Ovary (tissue), 9 donors: ENCODE measurements around the gene ODAD2. TPM values are rescaled to one million over a fixed set of nuclear protein-coding genes. Genes with fewer than 3 reads are reported as not detected.

ENCODE experiments used
- DNase-seq, 5 donors: peaks; one replicate each; pipeline ENCODE4 v3.0.0-alpha.2; 2019 to 2020
- H3K27ac ChIP-seq, 2 donors: fragments of 200-600 bp; one replicate each; pipeline versions ENCODE4 v1.5.1 to v1.8.0; 2019 to 2022
- H3K27me3 ChIP-seq: fragments of 200-600 bp; one replicate; pipeline ENCODE4 v1.8.0; 2022
- H3K36me3 ChIP-seq: fragments of 200-600 bp; sonication (generic); one replicate; pipeline ENCODE4 v1.5.1; 2019
- H3K4me1 ChIP-seq: one replicate; pipeline ENCODE4 v1.8.1; 2013; ENCODE audit warnings: mild to moderate bottlenecking, moderate library complexity; ENCODE audit not compliant: insufficient read depth
- H3K4me3 ChIP-seq: fragments of 200-600 bp; sonication (generic); one replicate; pipeline ENCODE4 v1.5.1; 2017
- H3K9me3 ChIP-seq, 2 donors: fragments of 200-600 bp in 1 of 2; sonication (generic) in 1 of 2; one replicate each; pipeline versions ENCODE4 v1.5.1 to v1.8.1; 2013 to 2019; ENCODE audit warnings: mild to moderate bottlenecking in 1 of 2, moderate library complexity in 1 of 2
- CTCF ChIP-seq, 3 donors: fragments of 450-650 bp in 2 of 3; fragments of 200-600 bp in 1 of 3; IDR thresholded peaks; one replicate each; pipeline versions ENCODE4 v1.5.1 to v1.8.0; 2016 to 2022; ENCODE audit warnings: antibody characterized with exemption in 3 of 3, mild to moderate bottlenecking in 1 of 3
- EP300 ChIP-seq: sonication (generic); formaldehyde crosslinking; IDR thresholded peaks from one replicate; pipeline ENCODE4 v1.6.1; 2017; ENCODE audit warnings: antibody characterized with exemption
- POLR2A ChIP-seq: fragments of 450-650 bp; IDR thresholded peaks from one replicate; pipeline ENCODE4 v1.6.1; 2017; ENCODE audit warnings: antibody characterized with exemption, mild to moderate bottlenecking, moderate library complexity
- WGBS, 3 donors: extraction: QIAGEN DNeasy Blood & Tissue Kit in 1 of 3; methylation state at CpG; one replicate each; pipeline versions ENCODE4 v1.1.5 to v1.1.7; 2013 to 2017; 5-methylcytosine and 5-hydroxymethylcytosine counted together
- intact Hi-C, 4 donors: fragments of 100-400 bp; cut with DNase I; formaldehyde crosslinking; loops; one replicate each; pipeline versions ENCODE4 v1.11.0 to v1.15.1; 2022 to 2023
- polyA plus RNA-seq, 2 donors: library from polyadenylated mRNA; stranded (reverse); fragments of 200-250 nt in 1 of 2; fragments of 350-450 nt in 1 of 2; fragmentation: Illumina TruSeq in 1 of 2; extraction: RNeasy Lipid Tissue Mini Kit (QIAGEN cat#74804) in 1 of 2; gene quantifications; one replicate each; pipeline ENCODE4 v1.2.3, GENCODE V29; 2013 to 2014
- total RNA-seq, 7 donors: library from RNA; depleted of rRNA in 2 of 7; stranded (reverse); fragments of >200 nt in 2 of 7; fragmentation: NEBNext Ultra II Directional in 3 of 7; extraction: Animal tissue kit (Norgen Biotek cat#: 25700) in 3 of 7; gene quantifications; one replicate each; pipeline versions ENCODE4 v1.1.0 to v1.2.4, GENCODE V29; 2016 to 2023
- donor health status: DM: no; HTN: no; CAD: no; lungs with moderate emphysema.
- donor health status: DM: no; HTN: no; CAD: no.
- donor health status: Bipolar disorder and iron deficiency.
- donor health status: DM: yes; HTN: yes; CAD: no.
- donor health status: DM: no; HTN: no; CAD: no.
- donor health status: DM: yes; HTN: yes; CAD: no.

The ODAD2 gene
- total and polyA plus RNA-seq, 9 donors: 0.83 to 11.0 (median 2.5) TPM

GRCh38 chr10:28012990-28013515 is 14.2 kb upstream of the ODAD2 start:
- no peaks in the 10 kb centered on the region for H3K9me3 ChIP-seq
- no peaks in the 10 kb centered on the region for H3K27me3 ChIP-seq
- 40 to 54% (median 43%) methylated on average over 2 of the region's 2 CpGs for WGBS, 3 donors
- no peak overlapping the region for H3K27ac ChIP-seq
- intact Hi-C loops: no loop called here
- no peaks in the 10 kb centered on the region for H3K4me1 ChIP-seq
- H3K4me3 ChIP-seq: no peak overlapping the region
- no peak for DNase-seq
- no peaks in the 10 kb centered on the region for H3K36me3 ChIP-seq
- no peak for TF ChIP-seq CTCF (IDR thresholded peaks at IDR 0.05)
- TF ChIP-seq EP300: no peak
- no peak for TF ChIP-seq POLR2A

GRCh38 chr10:28010821-28011220 is 11.9 kb upstream of the ODAD2 start:
- no peak for DNase-seq
- no peaks in the 10 kb centered on the region for H3K27me3 ChIP-seq
- TF ChIP-seq POLR2A: no peak
- TF ChIP-seq CTCF (IDR thresholded peaks at IDR 0.05): no peak
- TF ChIP-seq EP300: no peak
- intact Hi-C loops: no loop called here
- no peaks in the 10 kb centered on the region for H3K36me3 ChIP-seq
- H3K27ac ChIP-seq: no peak overlapping the region
- 86 to 100% (median 100%) methylated on average over 1 of the region's 1 CpG for WGBS, 3 donors
- H3K4me3 ChIP-seq: no peak overlapping the region
- no peaks in the 10 kb centered on the region for H3K4me1 ChIP-seq
- no peaks in the 10 kb centered on the region for H3K9me3 ChIP-seq

GRCh38 chr10:28008054-28008453 is 9.2 kb upstream of the ODAD2 start:
- H3K27me3 ChIP-seq: no peaks in the 10 kb centered on the region
- 83 to 88% (median 85%) methylated on average over 3 of the region's 3 CpGs for WGBS, 3 donors

GRCh38 chr10:28001353-28001752 is 2.5 kb upstream of the ODAD2 start:
- H3K36me3 ChIP-seq: no peaks in the 10 kb centered on the region
- no peak overlapping the region for H3K27ac ChIP-seq
- H3K27me3 ChIP-seq: no peaks in the 10 kb centered on the region
- H3K9me3 ChIP-seq: no peaks in the 10 kb centered on the region
- WGBS, 3 donors: 87 to 91% (median 89%) methylated on average over 7 of the region's 7 CpGs
- DNase-seq: no peak
- TF ChIP-seq CTCF (IDR thresholded peaks at IDR 0.05): no peak
- TF ChIP-seq EP300: no peak
- H3K4me3 ChIP-seq: no peak overlapping the region
- no peaks in the 10 kb centered on the region for H3K4me1 ChIP-seq
- intact Hi-C loops: no loop called here

More at GRCh38 chr10:28008054-28008453, 9.2 kb upstream of the ODAD2 start:
- H3K4me3 ChIP-seq: no peak overlapping the region
- H3K9me3 ChIP-seq: no peaks in the 10 kb centered on the region
- H3K27ac ChIP-seq: no peak overlapping the region
- H3K4me1 ChIP-seq: no peaks in the 10 kb centered on the region
- no peak for TF ChIP-seq POLR2A
- TF ChIP-seq CTCF (IDR thresholded peaks at IDR 0.05): no peak
- no peak for TF ChIP-seq EP300
- intact Hi-C loops: no loop called here
- DNase-seq: no peak
- H3K36me3 ChIP-seq: no peaks in the 10 kb centered on the region
